GM18858 (cell line): Measurements from ENCODE around the gene CYB5R2.
"Not testable (repeated sequence)": the region's sequence is repeated elsewhere in the genome, so short reads cannot be mapped to it uniquely, and the experiment has no call there.

ENCODE experiments used
- ATAC-seq: cut with Tn5 transposase; IDR thresholded peaks from one replicate; pipeline ENCODE4 v1.9.1; 2021; ENCODE audit not compliant: unreplicated experiment

CYB5R2 gene

DNA sequence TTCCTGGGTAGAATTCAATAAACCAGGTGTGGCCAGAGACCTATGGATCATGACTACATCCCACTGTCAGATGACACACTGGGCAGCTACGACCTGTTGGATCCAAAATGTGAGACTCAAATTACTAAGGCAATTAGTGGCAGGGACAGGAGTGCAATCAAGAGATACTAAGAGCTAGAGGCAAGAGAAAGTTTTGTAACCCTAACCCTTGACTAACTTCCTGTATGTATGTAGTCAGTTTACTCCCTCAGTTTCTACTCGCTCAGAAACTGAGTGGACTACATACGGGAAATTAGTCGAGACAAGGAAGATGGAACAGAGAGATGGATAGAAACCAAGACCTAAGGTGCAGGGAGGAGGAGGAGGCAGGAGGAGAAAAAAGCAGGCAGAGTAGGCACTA lies 2.7 kb downstream of the CYB5R2 start:
- no peak for ATAC-seq

DNA sequence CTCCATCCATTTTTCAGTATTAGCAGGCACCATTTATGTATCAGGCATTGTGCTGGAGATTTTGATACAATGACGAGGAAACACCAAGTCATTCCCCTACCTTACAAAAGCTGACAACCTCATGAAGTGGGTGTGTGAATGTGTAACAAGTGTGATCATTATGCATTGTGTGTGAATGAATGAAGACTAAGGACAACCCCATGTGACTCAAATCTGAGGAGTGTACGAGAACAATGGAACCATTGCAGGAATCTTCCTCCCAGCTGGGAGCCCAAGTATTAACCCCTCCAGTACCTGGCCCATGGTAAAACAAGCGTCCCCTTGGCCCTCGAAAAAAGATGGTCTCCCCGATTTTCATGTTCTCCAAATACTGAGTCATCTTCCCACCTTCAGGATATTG lies 4.4 kb downstream of the CYB5R2 start:
- no peak for ATAC-seq

- ATAC-seq = no peak
These were observed 4.8 kb downstream of the CYB5R2 start for GRCh38 chr11:7668464-7668863.

GRCh38 chr11:7667460-7667859 lies 5.8 kb downstream of the CYB5R2 start:
- ATAC-seq = no peak

DNA sequence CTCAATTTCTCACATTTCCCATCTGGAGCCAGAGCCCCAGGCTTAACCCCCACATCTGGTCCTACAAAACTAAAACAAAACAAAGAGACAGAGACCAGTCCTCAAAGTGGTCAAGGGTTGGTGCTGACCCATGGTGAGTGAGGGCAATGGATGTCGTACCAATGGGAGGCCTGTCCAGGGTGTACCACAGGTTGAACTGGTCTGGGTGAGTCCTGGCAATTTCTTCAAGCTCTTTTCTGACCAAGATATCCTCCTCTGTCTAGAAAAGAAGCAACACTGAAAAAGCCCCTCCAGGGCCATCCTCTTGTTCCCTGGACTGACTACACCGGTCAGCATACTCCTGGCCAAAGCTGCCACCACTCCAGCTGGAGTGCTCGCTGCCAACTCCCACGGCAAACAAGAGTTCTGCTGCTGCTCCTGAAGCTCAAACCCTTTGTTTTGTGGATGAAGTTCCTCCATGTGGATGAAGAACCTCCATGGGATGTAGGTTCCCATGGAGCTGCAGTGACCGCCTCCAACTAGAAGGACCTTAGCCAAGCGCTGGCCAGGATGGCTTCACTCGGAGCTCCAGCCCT lies 6.9 kb downstream of the CYB5R2 start:
- no peak for ATAC-seq

- peak; percentile 90 for ATAC-seq
These were observed 7.6 kb downstream of the CYB5R2 start for GRCh38 chr11:7665473-7666291.

DNA sequence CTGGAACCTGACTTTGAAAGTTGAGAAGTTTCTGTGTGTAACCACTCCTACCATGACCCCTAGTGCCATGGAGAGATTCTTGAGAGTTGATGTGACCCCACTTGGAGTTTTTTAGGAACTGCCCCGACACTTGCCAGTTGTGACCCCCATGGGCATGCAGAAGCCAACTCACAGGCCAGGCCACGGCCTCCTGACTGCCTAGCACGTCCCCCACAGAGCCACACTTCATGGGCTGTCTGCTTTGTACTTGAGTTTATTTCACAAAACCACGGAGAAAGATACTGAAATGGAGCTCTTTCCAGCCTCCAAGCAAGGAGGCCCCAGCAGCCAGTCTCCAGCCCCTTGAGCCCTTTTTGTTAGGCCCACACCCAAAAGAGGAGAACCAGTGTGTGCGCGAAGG lies 8.4 kb downstream of the CYB5R2 start:
- ATAC-seq = no peak

DNA sequence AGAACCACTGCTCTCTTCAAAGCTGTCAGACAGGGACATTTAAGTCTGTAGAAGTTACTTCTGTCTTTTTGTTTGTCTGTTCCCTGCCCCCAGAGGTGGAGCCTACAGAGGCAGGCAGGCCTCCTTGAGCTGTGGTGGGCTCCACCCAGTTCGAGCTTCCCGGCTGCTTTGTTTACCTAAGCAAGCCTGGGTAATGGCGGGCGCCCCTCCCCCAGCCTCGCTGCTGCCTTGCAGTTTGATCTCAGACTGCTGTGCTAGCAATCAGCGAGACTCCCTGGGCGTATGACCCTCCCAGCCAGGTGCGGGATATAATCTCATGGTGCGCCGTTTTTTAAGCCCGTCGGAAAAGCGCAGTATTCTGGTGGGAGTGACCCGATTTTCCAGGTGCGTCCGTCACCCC lies 9.8 kb downstream of the CYB5R2 start:
- not testable (repeated sequence) for ATAC-seq

DNA sequence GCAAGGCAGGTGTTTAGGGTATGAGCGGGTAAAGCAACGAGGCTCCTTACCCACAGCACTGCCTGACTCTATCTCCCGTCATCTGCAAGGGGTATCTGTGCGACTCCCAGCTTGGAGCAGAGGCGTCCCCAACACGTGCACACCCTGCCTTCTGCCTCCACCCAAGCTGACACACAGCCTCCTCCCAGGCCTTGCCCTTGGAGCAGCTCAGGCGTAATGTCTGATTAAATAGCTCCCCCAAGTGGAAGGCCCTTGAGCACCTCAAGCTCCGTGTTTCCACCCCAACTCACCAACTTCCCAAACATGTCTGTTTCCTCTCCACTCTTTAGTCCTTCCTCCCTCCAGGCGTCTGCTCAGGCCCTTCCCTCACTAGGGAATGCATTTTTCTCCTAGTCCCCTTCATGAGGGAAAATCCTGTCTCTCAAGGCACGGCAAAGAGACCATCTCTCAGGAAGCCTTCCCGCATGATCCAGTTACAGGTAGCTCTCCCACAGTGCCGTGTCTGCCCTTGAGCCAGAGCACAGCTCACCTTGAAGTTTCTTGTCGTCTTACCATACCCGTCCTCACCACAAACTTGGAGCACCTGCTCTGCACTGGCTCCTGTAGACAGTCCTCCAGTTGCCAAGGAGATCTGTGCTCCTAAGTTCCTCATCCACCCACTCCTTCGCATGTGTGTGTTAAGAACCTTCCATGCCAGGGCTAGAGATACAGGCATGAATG lies 15.8 kb downstream of the CYB5R2 start:
- ATAC-seq = no peak

DNA sequence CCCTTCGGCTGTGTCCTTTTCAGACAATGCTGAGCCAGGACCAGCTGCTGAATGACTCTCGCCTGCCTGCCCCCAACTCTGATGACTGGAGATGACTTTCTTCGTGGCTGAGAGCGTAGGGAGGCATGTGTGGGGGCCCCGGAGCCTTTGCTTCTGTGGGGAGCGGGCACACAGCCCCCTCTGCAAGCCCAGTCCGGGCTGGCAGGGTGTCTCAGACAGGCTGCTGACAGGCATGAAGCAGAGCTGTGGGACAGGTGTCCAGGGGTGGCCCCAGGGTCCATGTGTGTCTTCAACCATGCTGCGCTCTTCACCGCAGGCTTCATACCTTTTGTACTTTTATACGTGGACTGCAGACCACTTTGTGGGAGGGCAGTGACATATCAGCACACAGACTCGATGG lies 16.6 kb downstream of the CYB5R2 start:
- no peak for ATAC-seq

DNA sequence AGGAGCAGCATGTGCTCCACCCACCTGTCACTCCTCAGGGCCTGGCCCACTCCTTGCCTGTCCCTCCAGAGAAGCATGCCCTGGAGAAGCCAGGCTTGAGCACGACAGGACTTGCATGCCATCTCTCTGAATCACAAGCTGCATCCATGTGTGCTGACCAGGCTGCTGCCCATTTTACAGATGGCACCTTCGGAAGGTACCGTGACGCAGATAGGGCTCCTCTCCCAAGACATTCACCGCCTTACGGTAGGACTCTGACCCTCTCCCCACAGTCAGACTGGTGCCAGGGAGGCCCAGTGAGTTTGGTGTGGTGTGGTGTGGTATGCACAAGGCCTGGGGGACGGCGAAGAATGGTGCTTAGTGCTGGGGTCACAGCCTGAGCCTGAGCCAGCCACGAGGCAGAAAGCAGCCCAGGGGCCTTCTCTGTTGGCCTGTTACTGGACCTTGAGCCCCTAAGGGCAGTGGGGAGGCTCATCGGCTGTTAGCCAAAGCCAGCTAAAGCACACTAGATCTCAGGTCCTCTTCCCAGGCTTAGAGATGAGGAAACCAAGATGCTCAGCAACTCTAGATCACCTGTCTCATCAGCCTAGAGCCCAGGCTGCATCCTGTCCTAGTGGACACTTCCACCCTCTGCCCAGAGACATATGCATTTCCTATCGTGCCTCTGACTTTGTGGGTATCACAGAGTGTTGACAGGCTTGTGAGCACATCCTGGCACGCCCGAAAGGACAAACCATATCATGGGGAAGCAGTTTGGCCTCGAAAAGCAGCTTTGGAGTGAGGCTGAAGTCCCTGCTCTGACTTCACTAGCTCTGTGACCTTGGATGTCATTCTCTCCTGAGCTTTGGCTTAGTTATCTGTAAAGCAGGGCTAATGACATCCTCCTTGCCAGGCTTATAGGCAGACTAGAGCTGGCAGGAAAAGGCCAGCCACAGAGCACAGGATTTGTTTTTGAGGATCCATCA lies 17.8 kb downstream of the CYB5R2 start:
- no peak for ATAC-seq

- ATAC-seq = no peak
These were observed 19.1 kb downstream of the CYB5R2 start for GRCh38 chr11:7654195-7654705.

DNA sequence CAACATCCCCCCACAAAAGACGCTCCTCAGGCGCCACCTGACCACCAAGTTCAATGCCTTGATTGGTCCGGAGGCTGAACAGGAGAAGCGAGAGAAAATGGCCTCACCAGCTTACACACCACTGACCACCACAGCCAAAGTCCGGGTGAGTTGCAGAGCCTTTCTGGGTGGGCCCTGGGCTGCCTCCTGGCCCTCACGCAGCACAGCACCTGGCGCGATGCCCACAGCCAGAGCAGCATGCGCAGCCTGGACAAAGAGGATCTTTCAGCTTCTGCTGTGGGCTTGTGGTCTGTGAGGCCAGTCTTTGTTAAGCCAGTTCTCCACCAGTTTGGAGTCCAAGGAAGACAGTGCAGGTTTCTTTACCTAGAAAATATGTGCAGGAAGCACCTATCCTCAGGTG lies 21.6 kb downstream of the CYB5R2 start:
- no peak for ATAC-seq

GRCh38 chr11:7651140-7651551 lies 22.2 kb downstream of the CYB5R2 start:
- ATAC-seq = no peak

DNA sequence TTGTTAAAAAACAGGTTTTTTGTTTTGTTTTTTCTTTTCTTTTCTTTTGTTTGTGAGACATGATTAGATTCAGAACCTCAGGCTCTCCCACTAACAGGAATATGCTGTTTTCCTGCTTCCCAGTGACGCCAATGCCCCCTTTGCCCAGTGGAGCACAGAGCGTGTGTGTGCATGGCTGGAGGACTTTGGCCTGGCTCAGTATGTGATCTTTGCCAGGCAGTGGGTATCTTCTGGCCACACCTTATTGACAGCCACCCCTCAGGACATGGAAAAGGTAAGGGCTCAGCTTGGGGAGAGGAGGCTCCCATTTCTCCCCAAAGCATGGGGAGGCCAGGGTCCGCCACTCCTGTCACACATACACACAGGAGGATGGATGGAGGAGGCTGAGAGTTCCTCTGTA lies 25.0 kb downstream of the CYB5R2 start:
- ATAC-seq = no peak

- ATAC-seq = no peak
These were observed 26.4 kb downstream of the CYB5R2 start for GRCh38 chr11:7646866-7647265.

GRCh38 chr11:7645206-7645605 lies 28.1 kb downstream of the CYB5R2 start:
- no peak for ATAC-seq

DNA sequence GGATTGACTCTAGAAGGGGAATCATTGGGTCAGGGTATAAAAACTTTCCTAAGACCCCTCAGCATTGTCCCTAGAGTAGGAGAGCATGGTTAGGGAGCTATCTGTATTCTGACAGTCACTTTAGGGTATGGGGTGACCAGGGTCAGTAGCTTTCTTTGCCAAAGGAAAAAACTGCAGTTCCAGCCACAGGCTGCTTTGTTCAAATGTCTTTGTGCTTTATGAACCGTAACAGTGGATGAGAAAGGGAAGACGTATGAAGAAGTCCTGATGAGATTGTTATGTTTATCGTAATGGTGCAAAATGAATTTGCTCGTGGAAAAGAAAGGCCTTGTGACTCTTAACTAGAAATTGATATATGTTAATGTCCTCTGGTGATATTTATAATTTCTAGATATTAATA lies 30.0 kb downstream of the CYB5R2 start:
- no peak for ATAC-seq

GRCh38 chr11:7642747-7643146 lies 30.6 kb downstream of the CYB5R2 start:
- no peak for ATAC-seq

DNA sequence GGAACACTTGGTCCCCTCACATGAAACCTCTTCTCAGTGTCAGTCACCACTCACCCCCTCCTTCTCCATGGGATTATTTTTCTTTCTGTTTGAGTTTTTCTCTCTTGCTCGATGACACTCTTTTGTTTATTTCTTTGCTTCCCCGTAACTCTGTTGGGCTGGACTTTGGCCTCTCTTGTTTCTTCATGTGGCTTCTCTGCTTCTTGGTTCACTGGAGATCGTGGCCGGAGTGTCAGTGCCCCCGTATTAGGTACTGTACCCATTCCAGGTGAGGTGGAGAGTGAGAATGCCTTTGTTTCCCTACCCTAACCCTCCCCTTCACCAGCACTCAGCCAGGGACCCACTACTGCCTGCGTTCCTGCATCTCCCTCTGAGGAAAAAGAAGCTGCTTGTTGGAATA lies 32.5 kb downstream of the CYB5R2 start:
- no peak for ATAC-seq

DNA sequence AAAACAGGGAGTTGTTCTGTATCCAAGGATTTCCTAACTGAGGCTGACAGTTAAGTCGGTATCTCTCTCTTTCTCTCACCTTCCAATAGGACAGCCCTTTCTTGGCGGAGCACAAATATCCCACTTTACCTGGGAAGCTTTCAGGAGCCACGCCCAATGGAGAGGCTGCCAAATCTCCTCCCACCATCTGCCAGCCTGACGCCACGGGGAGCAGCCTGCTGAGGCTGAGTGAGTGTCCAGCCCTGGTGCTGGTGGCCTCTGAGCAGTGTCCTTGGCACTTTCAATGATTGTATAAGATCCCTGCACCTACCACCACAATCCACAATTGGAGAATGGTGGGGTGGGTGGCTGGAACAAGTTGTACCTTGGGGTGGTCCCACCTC lies 33.7 kb downstream of the CYB5R2 start:
- ATAC-seq = no peak
